Activated naive CD8-positive, alpha-beta T cell treated with anti-CD3 and anti-CD28 coated beads, Interleukin-2, amount 10 ng/mL, durations not matched to agents 7 days and 5 days (primary cell): ENCODE data around the gene PFKL. TPM values are rescaled to one million over a fixed set of nuclear protein-coding genes. Genes with fewer than 3 reads are reported as not detected.

Source experiments
- ATAC-seq: fragments of 150-1000 bp; cut with Tn5 transposase; one replicate; pipeline ENCODE4 v1.10.0; 2021; ENCODE audit warnings: low read depth, moderate library complexity
- POLR2A ChIA-PET: fragments of 350-600 bp; sonication (Branson Sonifier 250); formaldehyde crosslinking; loops from one replicate; lab custom pipeline; 2021; ENCODE audit warnings: antibody characterized with exemption; lab: Charles Lee
- DNase-seq: peaks from one replicate; pipeline ENCODE4 v3.0.0; 2021
- H3K27ac Mint-ChIP-seq: one replicate; pipeline ENCODE4 v1.8.0; 2022; ENCODE audit warnings: mild to moderate bottlenecking, mixed read lengths
- H3K27me3 Mint-ChIP-seq: one replicate; pipeline ENCODE4 v1.8.0; 2022; ENCODE audit warnings: mild to moderate bottlenecking, moderate library complexity, mixed read lengths
- H3K36me3 Mint-ChIP-seq: one replicate; pipeline ENCODE4 v1.8.0; 2021; ENCODE audit warnings: mild to moderate bottlenecking, mixed read lengths
- H3K4me1 Mint-ChIP-seq: one replicate; pipeline ENCODE4 v1.8.0; 2021; ENCODE audit warnings: mixed read lengths
- H3K4me3 Mint-ChIP-seq: one replicate; pipeline ENCODE4 v1.8.0; 2022; ENCODE audit warnings: mild to moderate bottlenecking, moderate library complexity, mixed read lengths
- H3K9me3 Mint-ChIP-seq: one replicate; pipeline ENCODE4 v1.8.0; 2021; ENCODE audit warnings: mixed read lengths
- total RNA-seq, 2 experiments: library from RNA; stranded (reverse); gene quantifications; one replicate each; pipeline ENCODE4 v1.2.3, GENCODE V29; 2021

The PFKL gene
- 100 to 1,000 TPM; 183 to 193 TPM for total RNA-seq

- POLR2A ChIA-PET = interaction anchor here (0.6 to 1.1 kb wide), 5 partner anchors 24 to 829 kb away, joined by 3 to 4 read pairs (median 3); partner anchors contain the start of genes CFAP410 and TRPM2
- Mint-ChIP-seq H3K4me3 (peak within 1 kb of the TSS; percentile 90), H3K36me3 (peaks cover 2% of the 10 kb centered on the region), H3K27ac (peak within 1 kb of the TSS; percentile 94), H3K27me3 (peaks cover 2% of the 10 kb centered on the region), H3K9me3 (no peaks in the 10 kb centered on the region), H3K4me1 (peaks cover 28% of the 10 kb centered on the region)
- DNase-seq (peak; percentile 83), ATAC-seq (peak; percentile 73)
These were observed at the start of gene PFKL for GRCh38 chr21:44299458-44300261. Gene PFKL (plus strand): TSS chr21:44300053. CDS start chr21:44300106, 53 bp downstream.

GRCh38 chr21:44253832-44254710, 45.8 kb upstream of the PFKL start:
- DNase-seq (peak; percentile 28), ATAC-seq (no peak)
- H3K27ac Mint-ChIP-seq = no peak overlapping the region
- H3K4me3 Mint-ChIP-seq = no peak overlapping the region
- H3K4me1 Mint-ChIP-seq = no peaks in the 10 kb centered on the region
- no peaks in the 10 kb centered on the region for H3K9me3 Mint-ChIP-seq
- H3K27me3 Mint-ChIP-seq = no peaks in the 10 kb centered on the region
- POLR2A ChIA-PET = no interaction called here
- no peaks in the 10 kb centered on the region for H3K36me3 Mint-ChIP-seq

DNA sequence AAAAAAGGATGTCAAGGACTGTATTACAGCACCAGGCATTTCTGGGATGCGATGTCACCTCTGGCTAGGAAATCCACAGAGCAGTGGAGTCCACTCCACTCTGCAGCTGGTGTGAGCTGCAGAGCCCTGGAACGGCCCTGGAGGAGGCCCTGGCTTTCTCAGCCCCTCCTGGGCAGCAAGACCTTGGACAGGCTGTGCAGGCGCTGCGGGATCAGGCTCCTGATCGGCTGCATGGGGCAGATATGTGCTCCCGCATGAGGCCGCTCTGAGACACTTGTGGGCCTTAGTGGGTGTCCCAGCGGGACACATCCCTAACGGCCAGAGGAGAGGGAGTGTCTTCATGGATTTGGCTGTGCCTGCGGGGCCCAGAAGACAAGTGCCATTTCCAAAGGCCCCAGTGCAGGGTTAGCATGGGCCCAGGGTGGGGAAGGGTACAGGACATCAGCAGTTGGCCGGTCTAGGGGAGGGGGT, 44.3 kb upstream of the PFKL start:
- Mint-ChIP-seq H3K4me3 (no peak overlapping the region), H3K27ac (no peak overlapping the region), H3K9me3 (no peaks in the 10 kb centered on the region)

DNA sequence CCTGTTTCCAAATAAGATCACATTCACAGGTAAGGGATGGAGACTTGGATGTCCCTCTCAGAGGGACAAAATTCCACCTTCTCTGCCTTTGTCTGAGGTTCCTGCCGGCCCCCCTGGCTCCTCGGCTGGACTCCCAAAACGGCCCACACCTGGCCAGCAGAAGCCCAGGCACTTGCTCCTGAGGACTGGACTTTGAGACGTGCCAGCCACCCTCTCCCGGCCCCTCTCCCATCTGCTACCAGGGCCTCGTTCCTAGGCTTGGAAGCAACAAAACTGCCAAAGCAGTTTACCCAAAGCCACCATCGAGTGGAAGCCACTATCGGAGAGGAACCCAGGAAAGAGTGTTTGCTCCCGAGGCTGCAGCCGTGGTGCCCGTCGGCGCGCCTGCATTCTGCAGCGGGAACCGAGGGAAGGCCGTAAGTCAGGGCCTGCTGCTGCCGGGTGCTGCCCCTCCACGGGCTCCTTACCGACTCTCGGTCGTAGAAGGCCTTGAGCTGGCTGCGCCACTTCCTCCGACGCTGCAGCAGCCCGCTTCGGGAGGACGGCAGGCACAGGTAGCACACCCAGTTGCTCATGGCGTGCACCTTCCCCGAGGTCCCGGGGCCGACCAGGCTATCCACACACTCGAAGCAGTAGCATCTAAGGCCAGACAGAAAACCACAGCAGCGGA, 41.7 kb upstream of the PFKL start:
- POLR2A ChIA-PET = no interaction called here
- no peaks in the 10 kb centered on the region for H3K4me1 Mint-ChIP-seq
- H3K27ac Mint-ChIP-seq = no peak overlapping the region
- H3K9me3 Mint-ChIP-seq = no peaks in the 10 kb centered on the region
- H3K27me3 Mint-ChIP-seq = no peaks in the 10 kb centered on the region
- DNase-seq (no peak), ATAC-seq (no peak)
- no peaks in the 10 kb centered on the region for H3K36me3 Mint-ChIP-seq
- no peak overlapping the region for H3K4me3 Mint-ChIP-seq

More for the DNA sequence above, 44.3 kb upstream of the PFKL start:
- POLR2A ChIA-PET = no interaction called here
- no peak for ATAC-seq
- peak; percentile 15 for DNase-seq
- Mint-ChIP-seq H3K4me1 (no peaks in the 10 kb centered on the region), H3K36me3 (no peaks in the 10 kb centered on the region), H3K27me3 (no peaks in the 10 kb centered on the region)

DNA sequence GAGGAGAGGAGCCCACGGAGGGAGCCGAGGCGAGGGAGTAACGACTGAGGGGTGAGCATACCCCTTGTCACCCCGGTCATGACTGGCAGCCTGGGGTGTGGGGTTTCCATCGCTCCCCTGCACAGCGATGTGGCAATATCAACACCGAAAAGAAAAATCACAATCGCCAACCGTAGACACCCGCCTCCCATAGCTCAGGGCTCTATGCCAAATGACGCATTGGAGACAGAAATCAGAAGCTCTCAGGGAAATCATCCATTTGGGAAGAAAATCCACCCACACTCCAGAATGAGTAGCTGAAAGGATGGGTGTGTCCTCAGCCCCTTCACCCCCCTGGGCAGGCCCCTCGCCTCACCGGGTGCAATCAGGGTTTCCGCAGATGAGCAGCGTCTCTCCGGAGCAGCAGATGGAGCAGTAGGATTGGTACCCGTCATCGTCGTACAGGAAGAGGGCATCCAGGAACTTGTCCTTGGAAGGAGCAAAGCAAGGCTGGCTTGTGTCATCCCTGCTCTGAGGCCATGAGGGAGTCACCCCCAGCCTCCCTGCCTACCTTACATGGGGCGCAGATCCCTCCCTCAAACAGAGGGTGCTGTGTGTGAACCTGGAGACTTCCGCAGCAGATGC, 40.7 kb upstream of the PFKL start:
- Mint-ChIP-seq H3K27me3 (no peaks in the 10 kb centered on the region), H3K9me3 (no peaks in the 10 kb centered on the region), H3K4me3 (no peak overlapping the region), H3K36me3 (no peaks in the 10 kb centered on the region), H3K4me1 (no peaks in the 10 kb centered on the region), H3K27ac (no peak overlapping the region)
- POLR2A ChIA-PET = no interaction called here
- ATAC-seq (no peak), DNase-seq (no peak)

GRCh38 chr21:44260066-44260465, 39.8 kb upstream of the PFKL start:
- no peaks in the 10 kb centered on the region for H3K9me3 Mint-ChIP-seq
- H3K4me3 Mint-ChIP-seq = no peak overlapping the region
- H3K36me3 Mint-ChIP-seq = no peaks in the 10 kb centered on the region
- no peak for DNase-seq
- ATAC-seq = no peak
- no peaks in the 10 kb centered on the region for H3K4me1 Mint-ChIP-seq
- POLR2A ChIA-PET = no interaction called here
- no peak overlapping the region for H3K27ac Mint-ChIP-seq
- no peaks in the 10 kb centered on the region for H3K27me3 Mint-ChIP-seq

- no peak for ATAC-seq
- POLR2A ChIA-PET = no interaction called here
- DNase-seq = no peak
- H3K27ac Mint-ChIP-seq = no peak overlapping the region
- no peaks in the 10 kb centered on the region for H3K27me3 Mint-ChIP-seq
- no peaks in the 10 kb centered on the region for H3K4me1 Mint-ChIP-seq
- H3K36me3 Mint-ChIP-seq = no peaks in the 10 kb centered on the region
- H3K9me3 Mint-ChIP-seq = no peaks in the 10 kb centered on the region
- no peak overlapping the region for H3K4me3 Mint-ChIP-seq
These were observed 38.8 kb upstream of the PFKL start for GRCh38 chr21:44260791-44261631.

DNA sequence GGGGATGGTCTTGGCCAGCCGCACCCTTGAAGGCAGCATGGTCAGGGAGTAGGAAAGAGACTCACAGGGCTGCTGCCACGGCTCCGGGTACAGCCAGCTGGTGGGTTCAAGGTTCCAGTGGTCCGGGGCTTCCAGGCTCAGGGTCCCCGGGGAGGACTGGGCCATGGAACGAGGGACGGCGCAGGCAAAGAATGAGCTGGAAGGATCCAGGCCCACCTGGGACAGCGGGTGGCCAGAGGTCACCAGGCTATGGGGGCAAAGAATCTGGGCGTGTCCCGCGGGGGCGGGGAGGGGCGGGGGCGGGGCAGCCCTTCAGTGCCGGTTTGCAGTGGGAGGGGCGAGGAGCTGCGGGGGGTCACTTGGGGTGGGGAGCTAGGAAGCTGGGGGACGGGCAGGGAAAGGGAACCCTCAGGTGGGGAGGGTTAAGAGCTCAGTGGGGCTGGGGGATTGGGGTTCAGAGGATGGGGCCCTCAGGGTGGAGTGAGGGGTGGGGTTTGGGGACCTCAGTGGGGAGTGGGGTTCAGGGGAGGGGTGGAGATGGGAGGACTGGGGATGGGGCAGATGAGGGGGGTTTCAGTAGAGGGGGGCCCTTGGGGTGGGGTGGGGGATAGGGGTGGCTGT, 38.1 kb upstream of the PFKL start, which contains the start of gene DNMT3L:
DNMT3L (minus strand) TSS at position 223 of the 621 bp plus-strand sequence. CDS start 638 bp downstream, outside the sequence.
- DNase-seq (no peak), ATAC-seq (no peak)
- Mint-ChIP-seq H3K4me3 (no peak within 1 kb of the TSS), H3K27me3 (no peaks in the 10 kb centered on the region), H3K9me3 (no peaks in the 10 kb centered on the region), H3K4me1 (no peaks in the 10 kb centered on the region), H3K36me3 (no peaks in the 10 kb centered on the region), H3K27ac (no peak within 1 kb of the TSS)
- POLR2A ChIA-PET = no interaction called here

- Mint-ChIP-seq H3K9me3 (no peaks in the 10 kb centered on the region), H3K4me1 (no peaks in the 10 kb centered on the region), H3K36me3 (no peaks in the 10 kb centered on the region), H3K27me3 (no peaks in the 10 kb centered on the region), H3K27ac (no peak overlapping the region), H3K4me3 (no peak overlapping the region)
- DNase-seq (no peak), ATAC-seq (no peak)
- POLR2A ChIA-PET = no interaction called here
These were observed 37.4 kb upstream of the PFKL start for GRCh38 chr21:44262338-44263056.

DNA sequence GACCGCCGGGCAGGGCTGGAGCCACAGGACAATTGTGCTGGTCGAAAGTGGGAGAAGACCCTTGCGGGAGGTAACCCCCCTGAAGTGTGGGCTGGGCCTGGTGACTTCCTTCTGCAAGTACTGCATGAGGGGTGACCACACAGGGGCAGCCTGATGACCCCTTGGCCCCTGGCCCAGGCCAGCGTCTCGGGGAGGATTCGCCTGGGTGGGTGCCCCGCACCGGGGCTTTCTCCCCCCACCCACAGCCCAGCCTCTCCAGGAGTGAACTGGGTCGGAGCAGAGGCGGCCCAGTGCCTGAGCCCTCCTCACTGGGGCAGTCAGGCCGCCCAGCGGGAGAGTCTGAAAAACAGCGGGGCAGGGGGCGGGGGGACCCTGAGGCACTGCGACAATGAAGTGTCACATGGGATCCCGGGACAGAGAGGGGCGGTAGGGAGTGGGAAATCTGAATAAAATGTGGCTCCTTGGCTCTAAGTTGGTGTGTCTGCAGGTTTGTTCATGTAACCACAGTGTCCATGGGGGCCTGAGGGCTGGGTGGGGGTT, 36.6 kb upstream of the PFKL start:
- Mint-ChIP-seq H3K4me1 (no peaks in the 10 kb centered on the region), H3K4me3 (no peak overlapping the region), H3K27me3 (no peaks in the 10 kb centered on the region), H3K36me3 (no peaks in the 10 kb centered on the region), H3K27ac (no peak overlapping the region), H3K9me3 (no peaks in the 10 kb centered on the region)
- POLR2A ChIA-PET = no interaction called here
- DNase-seq (no peak), ATAC-seq (no peak)

DNA sequence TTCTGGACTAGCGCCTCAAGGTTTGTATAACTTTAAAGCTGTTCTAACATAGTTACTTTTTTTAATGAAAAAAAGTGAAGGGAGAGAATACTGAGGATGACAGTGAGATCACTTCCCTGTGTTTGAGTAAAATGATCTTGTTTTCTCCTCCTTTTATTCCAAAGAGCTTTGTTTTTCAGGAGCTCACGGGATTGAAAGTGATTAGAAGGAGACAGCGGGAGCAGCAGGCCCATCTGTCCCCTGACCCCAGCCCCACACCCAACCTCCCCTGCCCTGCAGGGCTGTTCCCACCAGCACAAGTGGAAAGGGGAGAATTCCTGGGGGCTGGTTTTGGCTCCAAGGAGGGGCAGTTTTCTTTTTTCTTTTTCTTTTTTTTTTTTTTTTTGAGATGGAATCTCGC, 36.1 kb upstream of the PFKL start:
- ATAC-seq (no peak), DNase-seq (no peak)
- POLR2A ChIA-PET = no interaction called here
- Mint-ChIP-seq H3K9me3 (no peaks in the 10 kb centered on the region), H3K27me3 (no peaks in the 10 kb centered on the region), H3K4me1 (no peaks in the 10 kb centered on the region), H3K36me3 (no peaks in the 10 kb centered on the region), H3K27ac (no peak overlapping the region), H3K4me3 (no peak overlapping the region)
